SK-N-SH (cell line): Measurements from ENCODE around the gene SLC46A3. TPM values are rescaled to one million over a fixed set of nuclear protein-coding genes. Genes with fewer than 3 reads are reported as not detected.
A peak's percentile ranks its signal among the peaks of the same experiment; 100 is the strongest.

Experiments used
- CTCF ChIA-PET: fragments of 300-600, 350-600 bp; formaldehyde crosslinking; extraction: SDS; loops from one replicate; lab custom pipeline; 2021; lab: Yijun Ruan, JAX
- POLR2A ChIA-PET: fragments of 350-600 bp; sonication (Branson Sonifier 250); formaldehyde crosslinking; extraction: SDS; loops from one replicate; lab custom pipeline; 2020; ENCODE audit warnings: antibody characterized with exemption, inconsistent platforms; lab: Yijun Ruan, JAX
- DNase-seq: peaks from one replicate; pipeline ENCODE4 v3.0.0; 2012
- H2AFZ ChIP-seq: fragments of 200-600 bp; sonication (generic); 2 replicates; pipeline ENCODE4 v1.8.1; 2016; ENCODE audit warnings: antibody characterized with exemption, mild to moderate bottlenecking, low read depth
- H3F3A ChIP-seq: fragments of 200-600 bp; sonication (generic); replicated peaks from 2 replicates; pipeline ENCODE3; 2016; ENCODE audit warnings: antibody characterized with exemption, mild to moderate bottlenecking; ENCODE audit not compliant: insufficient read depth
- H3K27ac ChIP-seq, 2 experiments: fragments of 200-500 bp in 1 of 2; fragments of 200-600 bp in 1 of 2; sonication (Bioruptor generic) in 1 of 2; sonication (generic), shearing (Covaris generic) in 1 of 2; 2 replicates each; pipeline versions ENCODE4 v1.5.1 to v1.6.1; 2014 to 2016; ENCODE audit warnings: low read depth in 2 of 2, inconsistent platforms in 1 of 2, low read length in 1 of 2, mild to moderate bottlenecking in 1 of 2, mixed read lengths in 1 of 2
- H3K27me3 ChIP-seq: fragments of 200-600 bp; sonication (generic), shearing (Covaris generic); 2 replicates; pipeline ENCODE4 v1.6.1; 2016; ENCODE audit warnings: mixed run types; ENCODE audit not compliant: insufficient read depth
- H3K36me3 ChIP-seq, 2 experiments: fragments of 200-500 bp in 1 of 2; fragments of 200-600 bp in 1 of 2; sonication (Bioruptor generic) in 1 of 2; sonication (generic) in 1 of 2; replicated peaks in 1 of 2; 2 replicates each; pipeline versions ENCODE3 to v1.5.1; 2014 to 2016; ENCODE audit warnings: low read length in 1 of 2, mild to moderate bottlenecking in 1 of 2; ENCODE audit not compliant: insufficient read depth in 2 of 2, control insufficient read depth in 1 of 2
- H3K4me1 ChIP-seq, 2 experiments: fragments of 200-500 bp in 1 of 2; fragments of 200-600 bp in 1 of 2; sonication (Bioruptor generic) in 1 of 2; sonication (generic), shearing (Covaris generic) in 1 of 2; 2 replicates each; pipeline versions ENCODE4 v1.5.1 to v1.6.1; 2014 to 2016; ENCODE audit warnings: low read depth in 1 of 2, low read length in 1 of 2, mixed run types in 1 of 2; ENCODE audit not compliant: insufficient read depth in 2 of 2, control insufficient read depth in 1 of 2
- H3K4me2 ChIP-seq: fragments of 200-600 bp; sonication (generic), shearing (Covaris generic); 2 replicates; pipeline ENCODE4 v1.6.1; 2017; ENCODE audit warnings: mixed run types
- H3K4me3 ChIP-seq, 2 experiments: fragments of 200-500 bp in 1 of 2; fragments of 200-600 bp in 1 of 2; sonication (Bioruptor generic) in 1 of 2; sonication (generic), shearing (Covaris generic) in 1 of 2; 2 replicates each; pipeline versions ENCODE4 v1.5.1 to v1.8.1; 2014 to 2016; ENCODE audit warnings: low read depth in 2 of 2, inconsistent platforms in 1 of 2, low read length in 1 of 2, mild to moderate bottlenecking in 1 of 2, mixed read lengths in 1 of 2, moderate library complexity in 1 of 2
- H3K79me2 ChIP-seq: fragments of 200-600 bp; sonication (generic); 2 replicates; pipeline ENCODE4 v1.8.1; 2017; ENCODE audit warnings: mild to moderate bottlenecking; ENCODE audit not compliant: insufficient read depth
- H3K9ac ChIP-seq: fragments of 200-600 bp; sonication (generic); 2 replicates; pipeline ENCODE4 v1.6.1; 2017; ENCODE audit warnings: mixed run types
- H3K9me2 ChIP-seq: fragments of 200-600 bp; sonication (generic); 2 replicates; pipeline ENCODE4 v1.6.1; 2017; ENCODE audit warnings: mixed run types
- H3K9me3 ChIP-seq: fragments of 200-600 bp; sonication (generic); 2 replicates; pipeline ENCODE4 v1.6.1; 2017; ENCODE audit warnings: mixed run types, mild to moderate bottlenecking, moderate library complexity
- H4K20me1 ChIP-seq: fragments of 200-600 bp; sonication (generic); 2 replicates; pipeline ENCODE4 v1.6.1; 2017; ENCODE audit warnings: mild to moderate bottlenecking, mixed run types; ENCODE audit not compliant: insufficient read depth
- EP300 ChIP-seq, 2 experiments: IDR thresholded peaks; 2 replicates each; pipeline versions ENCODE4 v1.4.0 to v1.6.1; 2012; ENCODE audit warnings: borderline replicate concordance in 1 of 2, low read depth in 1 of 2, low read length in 1 of 2
- FOSL2 ChIP-seq: IDR thresholded peaks from 2 replicates; pipeline ENCODE4 v1.4.0; 2012; ENCODE audit warnings: low read depth, mild to moderate bottlenecking, moderate library complexity, borderline replicate concordance
- FOXJ3 ChIP-seq: sonication (generic); formaldehyde crosslinking; IDR thresholded peaks from 2 replicates; pipeline ENCODE4 v1.5.1; 2020; ENCODE audit warnings: mild to moderate bottlenecking, missing genetic modification reagents
- FOXM1 ChIP-seq: IDR thresholded peaks from 2 replicates; pipeline ENCODE4 v1.4.0; 2012; ENCODE audit warnings: low read depth, mild to moderate bottlenecking
- GATA2 ChIP-seq: sonication (generic); formaldehyde crosslinking; IDR thresholded peaks from 2 replicates; pipeline ENCODE4 v1.5.0; 2020; ENCODE audit warnings: mild to moderate bottlenecking, missing genetic modification reagents
- JUND ChIP-seq: IDR thresholded peaks from 2 replicates; pipeline ENCODE4 v1.4.0; 2012
- MAX ChIP-seq: IDR thresholded peaks from 2 replicates; pipeline ENCODE4 v1.4.0; 2012; ENCODE audit warnings: low read depth
- MXI1 ChIP-seq: IDR thresholded peaks from 2 replicates; pipeline ENCODE4 v1.6.1; 2012; ENCODE audit warnings: mild to moderate bottlenecking, low read depth, low read length, improper control_type of control experiment
- NFIC ChIP-seq: IDR thresholded peaks from 2 replicates; pipeline ENCODE4 v1.4.0; 2012; ENCODE audit warnings: borderline replicate concordance
- NRF1 ChIP-seq: IDR thresholded peaks from 2 replicates; pipeline ENCODE4 v1.6.1; 2012; ENCODE audit warnings: low read depth, mild to moderate bottlenecking, low read length
- POLR2AphosphoS5 ChIP-seq: IDR thresholded peaks from 2 replicates; pipeline ENCODE4 v1.6.1; 2012; ENCODE audit warnings: low read depth, low read length
- RAD21 ChIP-seq: IDR thresholded peaks from 2 replicates; pipeline ENCODE4 v1.6.1; 2012; ENCODE audit warnings: mild to moderate bottlenecking, low read length
- RCOR1 ChIP-seq: fragments of 150-350 bp; IDR thresholded peaks from 2 replicates; pipeline ENCODE4 v1.6.1; 2017; ENCODE audit warnings: antibody characterized with exemption, low read length
- SIN3A ChIP-seq: IDR thresholded peaks from 2 replicates; pipeline ENCODE4 v1.6.1; 2012; ENCODE audit warnings: low read depth, mild to moderate bottlenecking, low read length, moderate library complexity, borderline replicate concordance
- SMC3 ChIP-seq: IDR thresholded peaks from 2 replicates; pipeline ENCODE4 v1.6.1; 2012; ENCODE audit warnings: low read depth, low read length, improper control_type of control experiment
- TCF12 ChIP-seq: IDR thresholded peaks from 2 replicates; pipeline ENCODE4 v1.4.0; 2012
- TEAD4 ChIP-seq: IDR thresholded peaks from 2 replicates; pipeline ENCODE4 v1.4.0; 2012; ENCODE audit warnings: mild to moderate bottlenecking, borderline replicate concordance; ENCODE audit not compliant: insufficient read depth
- USF2 ChIP-seq: fragments of 150-350 bp; IDR thresholded peaks from 2 replicates; pipeline ENCODE4 v1.6.1; 2017; ENCODE audit warnings: antibody characterized with exemption, low read length, low read depth, borderline replicate concordance
- WGBS: methylation state at CpG from one replicate; pipeline ENCODE4 v1.1.6; 2017; ENCODE audit warnings: low lambda C conversion rate; 5-methylcytosine and 5-hydroxymethylcytosine counted together
- polyA plus RNA-seq, 3 experiments: library from polyadenylated mRNA; depleted of rRNA; stranded (reverse); fragments of >200 nt; gene quantifications; 2 replicates each; pipeline ENCODE4 v1.2.3, GENCODE V29; 2012

Gene SLC46A3
- polyA plus RNA-seq, 1 of the 3 experiments (the other 2 are of a cell fraction), result 2.0 TPM

GRCh38 chr13:28714651-28715050 is 4.1 kb downstream of the SLC46A3 start:
- 58% methylated on average over 1 of the region's 1 CpG for WGBS
- H3K9me2 ChIP-seq, result no peaks in the 10 kb centered on the region
- H3K9ac ChIP-seq, result no peak overlapping the region
- POLR2A ChIA-PET, result no interaction called here
- H3K36me3 ChIP-seq, result no peaks in the 10 kb centered on the region
- no peak for TF ChIP-seq USF2
- no peak for TF ChIP-seq RCOR1
- peaks cover 4% of the 10 kb centered on the region in 2 experiments; a peak in 1 of 4 replicates for H3K4me1 ChIP-seq
- no peak overlapping the region for H3K4me2 ChIP-seq
- CTCF ChIA-PET, result no interaction called here
- no peak overlapping the region for H3K27ac ChIP-seq
- no peak overlapping the region for H3K4me3 ChIP-seq
- H2AFZ ChIP-seq, result no peak overlapping the region
- no peak for DNase-seq
- peaks cover 6% of the 10 kb centered on the region for H3F3A ChIP-seq
- H3K79me2 ChIP-seq, result no peaks in the 10 kb centered on the region; the same call in 1 of the 2 replicates
- H3K9me3 ChIP-seq, result no peaks in the 10 kb centered on the region
- H3K27me3 ChIP-seq, result no peaks in the 10 kb centered on the region
- no peaks in the 10 kb centered on the region for H4K20me1 ChIP-seq

- Histone ChIP-seq H3K79me2 (no peaks in the 10 kb centered on the region; the same call in 1 of the 2 replicates), H4K20me1 (no peaks in the 10 kb centered on the region), H3K4me2 (no peak overlapping the region), H3K4me3 (no peak overlapping the region), H3K4me1 (peaks cover 0 to 3% of the 10 kb centered on the region in 2 experiments; a peak in 2 of 4 replicates), H3K27ac (no peak overlapping the region), H3K9me2 (no peaks in the 10 kb centered on the region), H3K9ac (no peak overlapping the region), H3K9me3 (no peaks in the 10 kb centered on the region), H3F3A (no peaks in the 10 kb centered on the region), H2AFZ (no peak overlapping the region), H3K27me3 (no peaks in the 10 kb centered on the region), H3K36me3 (no peaks in the 10 kb centered on the region)
- TF ChIP-seq GATA2 (CRISPR knock-in tag), result no peak
- no peak for TF ChIP-seq FOSL2
- TF ChIP-seq POLR2AphosphoS5, result no peak
- no peak for TF ChIP-seq RAD21
- TF ChIP-seq NRF1, result no peak
- no peak for TF ChIP-seq FOXM1
- no peak for TF ChIP-seq MXI1
- TF ChIP-seq EP300 (IDR thresholded peaks at IDR 0.05; ENCODE audit: borderline replicate concordance in 1 of 2, low read depth in 1 of 2, low read length in 1 of 2), result no peak
- POLR2A ChIA-PET, result no interaction called here
- 64% methylated on average over 3 of the region's 4 CpGs for WGBS
- DNase-seq, result no peak
- CTCF ChIA-PET, result no interaction called here
Measured at GRCh38 chr13:28710161-28710560, 8.6 kb downstream of the SLC46A3 start.

GRCh38 chr13:28707629-28708427 is 10.9 kb downstream of the SLC46A3 start:
- Histone ChIP-seq H3K36me3 (no peaks in the 10 kb centered on the region), H3K9ac (no peak overlapping the region), H3K9me3 (no peaks in the 10 kb centered on the region), H3K27me3 (no peaks in the 10 kb centered on the region), H4K20me1 (no peaks in the 10 kb centered on the region), H3K4me3 (peak overlapping the region in 1 of 2 experiments; percentile 47; a peak in 2 of 4 replicates), H3F3A (no peaks in the 10 kb centered on the region), H2AFZ (peak overlapping the region; percentile 86), H3K27ac (peak overlapping the region in 1 of 2 experiments; percentile 52; a peak in 1 of 4 replicates), H3K4me1 (peaks cover 0 to 3% of the 10 kb centered on the region in 2 experiments; a peak in 2 of 4 replicates), H3K9me2 (no peaks in the 10 kb centered on the region), H3K4me2 (peak overlapping the region; percentile 65; the same call in 1 of the 2 replicates), H3K79me2 (no peaks in the 10 kb centered on the region; the same call in 1 of the 2 replicates)
- POLR2A ChIA-PET, result no interaction called here
- 40% methylated on average over 5 of the region's 5 CpGs for WGBS
- no peak for DNase-seq
- no peak for TF ChIP-seq SMC3
- peak; percentile 32; the same call in 1 of the 2 replicates for TF ChIP-seq NFIC
- 0 out of 2 replicates have a peak, but pooled peaks have one; percentile 30 for TF ChIP-seq MAX
- TF ChIP-seq FOSL2, result peak; percentile 71; the same call in 1 of the 2 replicates
- peak; percentile 52; the same call in 1 of the 2 replicates for TF ChIP-seq JUND
- TF ChIP-seq TCF12, result peak; percentile 80
- peak in 1 of 2 experiments; percentile 8; a peak in 1 of 4 replicates for TF ChIP-seq EP300 (IDR thresholded peaks at IDR 0.05; ENCODE audit: borderline replicate concordance in 1 of 2, low read depth in 1 of 2, low read length in 1 of 2)
- TF ChIP-seq SIN3A, result no peak
- TF ChIP-seq TEAD4, result no peak
- no peak for TF ChIP-seq FOXJ3
- CTCF ChIA-PET, result no interaction called here
